GM10847 (cell line): ENCODE results near the gene ARL4D.

Source experiments
- POLR2A ChIP-seq: IDR thresholded peaks from 2 replicates; pipeline ENCODE4 v1.6.1; 2011; ENCODE audit not compliant: insufficient read length; ENCODE audit errors: extremely low read depth

ARL4D gene

GRCh38 chr17:43383826-43384475 lies 14.8 kb upstream of the ARL4D start:
- TF ChIP-seq POLR2A: no peak

DNA sequence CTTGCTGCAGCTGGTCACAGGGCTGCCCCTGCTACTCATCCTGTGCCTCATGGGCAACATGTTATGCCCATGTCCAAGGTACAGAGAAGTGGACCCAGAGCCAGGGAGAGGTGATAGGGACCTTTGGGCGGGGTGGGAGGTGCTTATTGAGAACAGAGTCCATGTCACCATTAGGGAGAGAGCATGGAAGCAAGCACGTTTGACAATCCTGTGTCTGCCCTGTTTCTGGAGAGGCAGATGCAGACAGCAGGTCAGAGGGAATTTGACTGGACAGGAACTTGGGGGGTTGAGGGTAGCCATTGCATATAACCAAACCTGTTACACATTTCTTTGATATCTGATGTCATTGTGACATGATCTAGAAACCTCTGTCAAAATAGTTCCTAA lies 14.3 kb upstream of the ARL4D start:
- TF ChIP-seq POLR2A: no peak

GRCh38 chr17:43385046-43385831 lies 13.6 kb upstream of the ARL4D start:
- TF ChIP-seq POLR2A: no peak

- no peak for TF ChIP-seq POLR2A
Measured at GRCh38 chr17:43388359-43389045, 10.3 kb upstream of the ARL4D start.

DNA sequence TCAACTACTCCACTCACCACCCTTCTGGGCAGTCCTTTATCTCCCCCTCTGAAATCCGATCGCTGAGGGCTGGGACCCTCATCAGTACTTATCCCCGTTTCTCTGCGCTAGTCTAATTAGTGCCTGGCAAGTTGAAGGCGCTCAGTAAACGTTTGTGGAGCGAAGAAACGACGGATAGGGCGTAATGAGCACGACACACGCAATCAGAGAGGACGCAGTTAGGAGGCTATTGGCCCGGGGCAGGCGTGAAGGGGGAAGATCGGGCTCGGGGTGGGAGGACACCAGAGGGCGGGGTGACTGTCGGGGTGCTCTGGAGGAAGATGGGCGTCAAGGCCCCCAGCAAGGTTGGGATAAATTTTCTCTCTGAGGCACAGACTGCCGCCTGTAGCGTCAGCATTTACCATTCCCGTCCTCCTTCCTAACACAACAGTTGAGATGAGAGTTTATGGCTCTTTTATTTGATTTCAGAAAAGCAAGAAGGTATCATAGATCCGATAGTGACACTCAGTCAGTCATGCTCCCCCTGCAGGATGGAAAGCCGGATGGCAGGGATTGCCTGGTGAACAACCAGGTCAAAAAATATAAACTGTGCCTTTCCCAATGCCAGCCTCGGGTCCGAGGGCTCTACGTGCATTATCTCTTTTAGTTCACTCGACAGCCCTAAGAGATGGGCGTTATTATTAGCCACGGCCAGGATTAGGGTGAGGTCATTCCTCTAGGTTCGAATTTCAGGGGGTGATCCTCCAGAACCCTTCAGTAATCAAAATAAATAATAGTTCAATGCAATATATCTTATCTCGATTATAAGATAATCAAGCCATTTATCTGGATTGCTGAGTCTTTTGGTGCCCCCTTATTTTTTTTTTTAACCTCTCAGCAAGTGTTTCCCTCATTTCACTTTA lies 9.5 kb upstream of the ARL4D start:
- TF ChIP-seq POLR2A: peak; percentile 10

GRCh38 chr17:43392397-43392796 lies 6.4 kb upstream of the ARL4D start:
- TF ChIP-seq POLR2A: no peak

- no peak for TF ChIP-seq POLR2A
Measured at GRCh38 chr17:43393944-43394482, 4.8 kb upstream of the ARL4D start.

GRCh38 chr17:43395165-43395564 lies 3.6 kb upstream of the ARL4D start:
- TF ChIP-seq POLR2A: no peak

DNA sequence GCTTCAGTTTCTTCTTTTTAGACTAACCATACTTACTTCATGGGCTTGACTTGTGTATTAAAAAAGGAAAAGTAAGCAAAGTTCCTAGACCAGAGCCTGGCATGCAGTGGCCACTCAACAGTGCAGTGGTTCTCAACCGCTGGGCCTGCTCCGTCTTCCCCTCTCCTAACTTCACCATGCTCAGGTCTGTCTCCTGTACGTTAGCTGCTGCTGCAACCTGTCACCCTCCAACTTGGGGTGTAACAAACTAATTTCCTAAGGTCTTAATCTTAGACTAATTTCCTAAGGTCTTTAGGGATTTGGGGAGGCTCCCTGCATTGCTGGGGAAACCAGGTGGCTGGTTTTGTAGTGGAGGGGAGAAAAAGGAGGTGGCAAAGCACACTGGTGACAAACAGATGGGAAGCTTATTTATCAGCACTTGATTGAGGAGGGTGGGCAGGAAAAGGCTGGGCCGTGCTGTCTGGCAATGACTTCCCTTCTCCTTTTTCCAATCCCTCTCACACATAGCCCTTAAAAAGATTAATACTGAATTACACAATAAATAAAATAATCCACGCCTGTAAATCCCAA lies 2.2 kb upstream of the ARL4D start:
- no peak for TF ChIP-seq POLR2A

DNA sequence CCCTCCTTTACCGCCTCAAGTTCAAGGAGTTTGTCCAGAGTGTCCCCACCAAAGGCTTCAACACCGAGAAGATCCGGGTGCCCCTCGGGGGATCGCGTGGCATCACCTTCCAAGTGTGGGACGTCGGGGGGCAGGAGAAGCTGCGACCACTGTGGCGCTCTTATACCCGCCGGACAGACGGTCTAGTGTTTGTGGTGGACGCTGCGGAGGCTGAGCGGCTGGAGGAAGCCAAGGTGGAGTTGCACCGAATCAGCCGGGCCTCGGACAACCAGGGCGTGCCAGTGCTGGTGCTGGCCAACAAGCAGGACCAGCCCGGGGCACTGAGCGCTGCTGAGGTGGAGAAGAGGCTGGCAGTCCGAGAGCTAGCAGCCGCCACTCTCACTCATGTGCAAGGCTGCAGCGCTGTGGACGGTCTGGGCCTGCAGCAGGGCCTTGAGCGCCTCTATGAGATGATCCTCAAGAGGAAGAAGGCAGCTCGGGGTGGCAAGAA lies 1.1 kb downstream of the ARL4D start:
- no peak for TF ChIP-seq POLR2A

DNA sequence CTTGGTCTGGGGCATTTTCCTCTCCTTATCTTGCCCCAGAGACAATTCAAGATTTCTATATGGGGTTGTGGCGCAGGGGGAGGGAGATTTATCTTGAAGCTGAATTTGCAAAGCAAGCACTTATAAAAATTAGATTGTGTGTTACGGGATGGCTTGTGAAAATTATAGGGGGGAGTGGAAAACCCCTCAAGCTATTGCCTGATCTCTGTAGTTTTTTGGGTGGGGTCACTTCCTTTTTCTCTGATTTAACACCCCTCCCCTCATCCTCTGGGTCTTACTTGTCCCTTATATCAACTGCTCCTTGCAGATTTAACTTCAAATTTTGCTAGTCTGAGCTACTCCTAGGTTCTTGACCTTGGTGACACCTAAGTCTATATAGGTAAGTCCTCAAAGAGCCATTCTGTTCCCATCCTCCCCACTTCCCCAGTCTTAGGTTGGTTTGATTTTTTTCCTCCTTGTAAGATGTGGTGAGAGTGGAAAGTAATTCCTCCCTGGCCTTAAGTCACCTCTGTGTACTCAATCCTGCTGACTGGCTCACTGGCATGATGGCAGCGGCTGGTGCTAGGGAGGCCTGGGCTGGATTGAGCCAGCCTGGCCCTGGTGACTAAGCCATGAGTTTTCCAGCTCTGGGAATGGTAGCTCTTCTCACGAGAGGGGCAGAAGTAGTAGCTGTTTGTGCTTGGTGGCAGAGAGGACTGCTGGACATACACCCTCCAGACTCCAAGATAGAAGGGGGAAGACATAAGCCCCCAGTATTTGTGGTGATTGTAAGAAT lies 2.3 kb downstream of the ARL4D start:
- TF ChIP-seq POLR2A: no peak

GRCh38 chr17:43402078-43402477 lies 3.3 kb downstream of the ARL4D start:
- TF ChIP-seq POLR2A: no peak

DNA sequence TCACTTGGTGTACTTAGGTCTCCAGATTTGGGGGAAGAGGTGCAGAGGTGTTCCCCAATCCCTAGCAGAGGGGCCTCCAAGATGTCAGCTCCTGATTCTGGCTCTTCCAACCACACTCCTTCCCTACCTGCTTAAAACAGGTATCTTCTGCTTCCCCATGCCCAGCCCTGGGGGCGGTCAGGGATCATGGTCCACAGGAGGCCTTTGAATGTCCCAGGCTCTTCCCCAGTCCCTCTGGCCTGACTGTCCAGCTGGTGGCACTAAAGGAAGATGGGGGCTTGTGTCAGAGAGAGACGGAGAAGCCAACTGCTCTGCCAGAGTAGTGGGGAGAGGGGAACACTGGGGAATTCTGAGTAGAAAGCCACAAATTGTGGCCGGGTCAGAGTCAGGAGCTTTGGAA lies 3.8 kb downstream of the ARL4D start:
- TF ChIP-seq POLR2A: no peak

GRCh38 chr17:43403846-43404245 lies 5.1 kb downstream of the ARL4D start:
- TF ChIP-seq POLR2A: no peak

DNA sequence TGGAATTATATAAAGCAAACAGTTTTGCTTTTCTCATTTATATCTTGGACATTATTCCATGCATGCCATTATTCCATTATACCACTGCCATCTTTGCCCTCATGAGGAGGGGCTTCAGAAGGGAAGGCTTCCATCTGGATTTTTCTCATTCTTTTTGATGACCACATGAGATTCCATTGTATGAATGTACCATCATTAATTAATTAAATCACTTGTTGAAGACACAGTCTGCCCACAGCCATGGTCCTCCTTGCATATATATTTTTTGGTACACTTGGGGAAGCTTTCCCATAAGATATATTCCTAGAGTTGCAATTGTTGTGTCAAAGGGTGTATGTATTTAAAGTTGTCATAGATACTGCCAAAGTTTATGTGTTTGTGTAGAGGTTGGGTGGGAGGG lies 7.1 kb downstream of the ARL4D start:
- TF ChIP-seq POLR2A: no peak
